B cell (primary cell): Measurements from ENCODE around the gene THBS3. TPM values are rescaled to one million over a fixed set of nuclear protein-coding genes. Genes with fewer than 3 reads are reported as not detected.
"Not testable (repeated sequence)": the region's sequence is repeated elsewhere in the genome, so short reads cannot be mapped to it uniquely, and the experiment has no call there.

ENCODE experiments used
- ATAC-seq: fragments of 200-7000 bp; cut with Tn5 transposase; one replicate; pipeline ENCODE4 v1.10.0; 2021; ENCODE audit warnings: low read depth, mild to moderate bottlenecking, moderate number of reproducible peaks, moderate library complexity
- CTCF ChIA-PET: fragments of 350-600 bp; sonication (Branson Sonifier 250); formaldehyde crosslinking; loops from one replicate; lab custom pipeline; 2021; ENCODE audit warnings: antibody characterized with exemption, inconsistent platforms; lab: Charles Lee
- POLR2A ChIA-PET: fragments of 350-600 bp; sonication (Branson Sonifier 250); formaldehyde crosslinking; loops from one replicate; lab custom pipeline; 2021; ENCODE audit warnings: antibody characterized with exemption; lab: Charles Lee
- DNase-seq: peaks from one replicate; pipeline ENCODE4 v3.0.0; 2013
- H2AFZ ChIP-seq: 2 replicates; pipeline ENCODE4 v1.6.1; 2012; ENCODE audit warnings: mild to moderate bottlenecking, low read depth, low read length; ENCODE audit not compliant: insufficient read depth, poor library complexity, severe bottlenecking
- H3K27ac ChIP-seq, 2 donors: 1 replicate in 1 of 2; 2 replicates in 1 of 2; pipeline ENCODE4 v1.5.1; 2012 to 2013; ENCODE audit warnings: low read length in 2 of 2, mild to moderate bottlenecking in 2 of 2, moderate library complexity in 1 of 2
- H3K27me3 ChIP-seq, 4 experiments: fragments of 200-600 bp in 1 of 4; sonication (generic) in 1 of 4; replicated peaks in 1 of 4; 1 replicate in 2 of 4; 2 replicates in 2 of 4; pipeline versions ENCODE4 v1.6.1 to v1.7.0; 2013 to 2016; ENCODE audit warnings: low read length in 3 of 4, mild to moderate bottlenecking in 2 of 4, mixed read lengths in 1 of 4, moderate library complexity in 1 of 4; ENCODE audit not compliant: insufficient read depth in 4 of 4, control insufficient read depth in 3 of 4; ENCODE audit errors: control extremely low read depth in 1 of 4
- H3K36me3 ChIP-seq, 2 experiments: replicated peaks in 1 of 2; 1 replicate in 1 of 2; 2 replicates in 1 of 2; pipeline versions ENCODE4 v1.6.1 to v1.7.1; 2013; ENCODE audit warnings: low read length in 1 of 2; ENCODE audit not compliant: insufficient read depth in 2 of 2, control insufficient read depth in 1 of 2; ENCODE audit errors: control extremely low read depth in 1 of 2, extremely low read depth in 1 of 2
- H3K4me1 ChIP-seq, 2 donors: fragments of 200-600 bp in 1 of 2; sonication (generic) in 1 of 2; 1 replicate in 1 of 2; 2 replicates in 1 of 2; pipeline versions ENCODE4 v1.5.1 to v1.6.1; 2013 to 2017; ENCODE audit warnings: low read length in 2 of 2; ENCODE audit not compliant: control insufficient read depth in 2 of 2, insufficient read depth in 2 of 2
- H3K4me2 ChIP-seq: replicated peaks from 2 replicates; pipeline ENCODE3; 2012; ENCODE audit warnings: mild to moderate bottlenecking, low read depth, low read length; ENCODE audit not compliant: poor library complexity, severe bottlenecking
- H3K4me3 ChIP-seq, 5 experiments: fragments of 200-600 bp in 1 of 5; sonication (generic) in 1 of 5; 1 replicate in 3 of 5; 2 replicates in 2 of 5; pipeline versions ENCODE4 v1.5.1 to v1.7.0; 2011 to 2016; ENCODE audit warnings: low read length in 4 of 5, mild to moderate bottlenecking in 4 of 5, low read depth in 2 of 5, control low read depth in 1 of 5, moderate library complexity in 1 of 5; ENCODE audit not compliant: insufficient read depth in 1 of 5; ENCODE audit errors: control extremely low read depth in 1 of 5, extremely low read depth in 1 of 5
- H3K79me2 ChIP-seq: fragments of 200-600 bp; sonication (generic); one replicate; pipeline ENCODE4 v1.6.0; 2016; ENCODE audit warnings: low read length; ENCODE audit not compliant: control insufficient read depth, insufficient read depth
- H3K9ac ChIP-seq: fragments of 200-600 bp; sonication (generic); 2 replicates; pipeline ENCODE4 v1.6.1; 2017; ENCODE audit warnings: mild to moderate bottlenecking, low read length, moderate library complexity
- H3K9me3 ChIP-seq, 3 donors: one replicate each; pipeline versions ENCODE4 v1.6.1 to v1.7.1; 2013; ENCODE audit warnings: low read length in 2 of 3; ENCODE audit not compliant: control insufficient read depth in 2 of 3, insufficient read depth in 1 of 3; ENCODE audit errors: control extremely low read depth in 1 of 3
- H4K20me1 ChIP-seq: 2 replicates; pipeline ENCODE4 v1.6.0; 2012; ENCODE audit warnings: mild to moderate bottlenecking, low read length; ENCODE audit not compliant: insufficient read depth, control insufficient read depth, poor library complexity, severe bottlenecking
- H3K27ac Mint-ChIP-seq: one replicate; pipeline ENCODE4 v1.8.0; 2021; ENCODE audit warnings: mixed read lengths
- H3K27me3 Mint-ChIP-seq: one replicate; pipeline ENCODE4 v1.8.0; 2021; ENCODE audit warnings: mixed read lengths
- H3K4me1 Mint-ChIP-seq: one replicate; pipeline ENCODE4 v1.8.0; 2021; ENCODE audit warnings: mixed read lengths
- H3K4me3 Mint-ChIP-seq: one replicate; pipeline ENCODE4 v1.8.0; 2021; ENCODE audit warnings: mixed read lengths
- H3K9me3 Mint-ChIP-seq: one replicate; pipeline ENCODE4 v1.8.0; 2022; ENCODE audit warnings: mixed read lengths; ENCODE audit not compliant: insufficient read depth
- EZH2 ChIP-seq: IDR thresholded peaks from 2 replicates; pipeline ENCODE4 v1.6.1; 2012; ENCODE audit warnings: borderline replicate concordance, low read depth, mild to moderate bottlenecking, moderate library complexity, low read length; ENCODE audit not compliant: insufficient read depth, poor library complexity, severe bottlenecking
- whole genome bisulfite sequencing: methylation state at CpG from one replicate; pipeline ENCODE4 v1.1.5; 2013; ENCODE audit warnings: missing lambda C conversion rate; ENCODE audit not compliant: insufficient coverage; 5-methylcytosine and 5-hydroxymethylcytosine counted together
- intact Hi-C: fragments of 100-400 bp; cut with micrococcal nuclease; formaldehyde crosslinking; loops from one replicate; pipeline ENCODE4 v1.10.0; 2022
- polyA plus RNA-seq: library from polyadenylated mRNA; depleted of rRNA; stranded (reverse); fragments of >200 nt; gene quantifications from 2 replicates; pipeline ENCODE4 v1.2.3, GENCODE V29; 2012
- total RNA-seq, 2 donors: library from RNA; stranded (reverse); fragments of 120-200 nt in 1 of 2; gene quantifications; 1 replicate in 1 of 2; 2 replicates in 1 of 2; pipeline versions ENCODE4 v1.2.3 to v1.2.4, GENCODE V29; 2013 to 2022
- TF ChIP-seq, protein P1 (sequence below): fragments of 200-600 bp; IDR thresholded peaks from one replicate; pipeline ENCODE4 v1.8.0; 2022; ENCODE audit warnings: antibody characterized with exemption, mild to moderate bottlenecking

THBS3 gene
- total and polyA plus RNA-seq, 2 donors (not counting 1 experiment from before 2014, with no cell fraction given) = 28.0 to 28.6 TPM

DNA sequence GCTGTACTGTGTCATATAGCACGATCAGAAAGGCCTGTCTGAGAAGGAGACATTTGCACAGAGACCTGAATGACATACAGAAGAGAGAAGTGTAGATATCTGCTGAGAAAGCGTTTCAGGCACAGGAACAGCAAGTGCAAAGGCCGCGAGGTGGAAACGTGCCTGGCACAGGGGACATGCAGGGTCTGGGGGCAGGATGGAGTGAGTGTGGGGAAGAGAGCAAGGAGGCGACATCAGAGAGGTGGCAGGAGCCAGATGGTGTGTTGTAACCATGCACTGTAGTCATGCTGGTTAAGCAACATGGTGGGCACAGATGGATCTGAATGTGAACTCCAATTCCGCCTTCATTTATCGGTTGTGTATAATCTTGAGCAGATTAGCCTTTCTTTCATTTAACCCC lies 47.6 kb downstream of the THBS3 start:
- H3K27me3 ChIP-seq = no peaks in the 10 kb centered on the region
- peaks cover 0 to 7% (median 0%) of the 10 kb centered on the region in 3 donors for H3K9me3 ChIP-seq
- H3K4me1 ChIP-seq = no peaks in the 10 kb centered on the region
- no peak overlapping the region for H3K4me2 ChIP-seq
- no peak overlapping the region for H3K9ac ChIP-seq
- WGBS = 85% methylated on average over 6 of the region's 8 CpGs
- H3K4me3 Mint-ChIP-seq = no peak overlapping the region
- H4K20me1 ChIP-seq = no peaks in the 10 kb centered on the region
- no peak overlapping the region for H3K4me3 ChIP-seq
- ChIA-PET POLR2A (interaction anchor here (0.7 kb wide), 1 partner anchor 38 kb away, joined by 4 read pairs; no protein-coding TSS in a partner anchor), CTCF (no interaction called here)
- no peaks in the 10 kb centered on the region for H3K36me3 ChIP-seq
- H3K27me3 Mint-ChIP-seq = no peaks in the 10 kb centered on the region
- DNase-seq (no peak), ATAC-seq (no peak)
- H3K79me2 ChIP-seq = no peaks in the 10 kb centered on the region
- H2AFZ ChIP-seq = no peak overlapping the region
- H3K27ac ChIP-seq = no peak overlapping the region
- no peak overlapping the region for H3K27ac Mint-ChIP-seq
- intact Hi-C loops = no loop called here
- no peaks in the 10 kb centered on the region for H3K4me1 Mint-ChIP-seq
- TF ChIP-seq EZH2 = no peak
- TF ChIP-seq, protein P1, sequence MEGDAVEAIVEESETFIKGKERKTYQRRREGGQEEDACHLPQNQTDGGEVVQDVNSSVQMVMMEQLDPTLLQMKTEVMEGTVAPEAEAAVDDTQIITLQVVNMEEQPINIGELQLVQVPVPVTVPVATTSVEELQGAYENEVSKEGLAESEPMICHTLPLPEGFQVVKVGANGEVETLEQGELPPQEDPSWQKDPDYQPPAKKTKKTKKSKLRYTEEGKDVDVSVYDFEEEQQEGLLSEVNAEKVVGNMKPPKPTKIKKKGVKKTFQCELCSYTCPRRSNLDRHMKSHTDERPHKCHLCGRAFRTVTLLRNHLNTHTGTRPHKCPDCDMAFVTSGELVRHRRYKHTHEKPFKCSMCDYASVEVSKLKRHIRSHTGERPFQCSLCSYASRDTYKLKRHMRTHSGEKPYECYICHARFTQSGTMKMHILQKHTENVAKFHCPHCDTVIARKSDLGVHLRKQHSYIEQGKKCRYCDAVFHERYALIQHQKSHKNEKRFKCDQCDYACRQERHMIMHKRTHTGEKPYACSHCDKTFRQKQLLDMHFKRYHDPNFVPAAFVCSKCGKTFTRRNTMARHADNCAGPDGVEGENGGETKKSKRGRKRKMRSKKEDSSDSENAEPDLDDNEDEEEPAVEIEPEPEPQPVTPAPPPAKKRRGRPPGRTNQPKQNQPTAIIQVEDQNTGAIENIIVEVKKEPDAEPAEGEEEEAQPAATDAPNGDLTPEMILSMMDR = no peak
- H3K9me3 Mint-ChIP-seq = no peaks in the 10 kb centered on the region

DNA sequence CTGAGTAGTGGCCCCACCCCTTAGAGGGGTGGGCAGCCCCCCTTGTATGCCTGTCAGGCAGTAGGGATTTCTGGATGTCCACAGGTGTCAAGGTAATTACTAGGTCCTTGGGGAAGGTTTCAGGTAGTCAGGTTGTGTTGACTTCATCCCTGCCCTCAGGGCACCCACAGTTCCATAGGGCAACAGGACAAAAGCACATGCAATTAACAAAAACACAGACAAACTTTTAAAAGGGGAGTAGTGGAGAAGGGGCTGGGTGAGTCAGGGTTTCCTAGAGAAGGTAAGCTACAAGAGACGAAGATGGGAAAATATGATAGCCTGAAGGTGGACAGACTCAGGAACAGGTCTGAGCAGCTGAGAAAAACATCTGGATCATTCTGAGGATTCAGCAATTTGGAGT lies 48.7 kb downstream of the THBS3 start:
- H4K20me1 ChIP-seq = no peaks in the 10 kb centered on the region
- H3K4me1 ChIP-seq = no peaks in the 10 kb centered on the region
- H3K27me3 Mint-ChIP-seq = no peaks in the 10 kb centered on the region
- no peak overlapping the region for H3K27ac Mint-ChIP-seq
- no peaks in the 10 kb centered on the region for H3K36me3 ChIP-seq
- no peak overlapping the region for H3K4me3 ChIP-seq
- no peak for DNase-seq
- POLR2A ChIA-PET = no interaction called here
- no peaks in the 10 kb centered on the region for H3K9me3 ChIP-seq
- H3K27ac ChIP-seq = no peak overlapping the region
- 86% methylated on average over 1 of the region's 1 CpG for WGBS
- CTCF ChIA-PET = interaction anchor here (0.7 kb wide), 1 partner anchor 10 kb away, joined by 3 read pairs; no protein-coding TSS in a partner anchor
- no peaks in the 10 kb centered on the region for H3K79me2 ChIP-seq
- H3K9ac ChIP-seq = no peak overlapping the region
- intact Hi-C loops = no loop called here
- no peaks in the 10 kb centered on the region for H3K27me3 ChIP-seq
- no peak for ATAC-seq
- H3K4me3 Mint-ChIP-seq = no peak overlapping the region
- no peaks in the 10 kb centered on the region for H3K9me3 Mint-ChIP-seq
- H2AFZ ChIP-seq = no peak overlapping the region
- H3K4me1 Mint-ChIP-seq = no peaks in the 10 kb centered on the region
- TF ChIP-seq, protein P1 = no peak
- TF ChIP-seq EZH2 = no peak
- H3K4me2 ChIP-seq = no peak overlapping the region

DNA sequence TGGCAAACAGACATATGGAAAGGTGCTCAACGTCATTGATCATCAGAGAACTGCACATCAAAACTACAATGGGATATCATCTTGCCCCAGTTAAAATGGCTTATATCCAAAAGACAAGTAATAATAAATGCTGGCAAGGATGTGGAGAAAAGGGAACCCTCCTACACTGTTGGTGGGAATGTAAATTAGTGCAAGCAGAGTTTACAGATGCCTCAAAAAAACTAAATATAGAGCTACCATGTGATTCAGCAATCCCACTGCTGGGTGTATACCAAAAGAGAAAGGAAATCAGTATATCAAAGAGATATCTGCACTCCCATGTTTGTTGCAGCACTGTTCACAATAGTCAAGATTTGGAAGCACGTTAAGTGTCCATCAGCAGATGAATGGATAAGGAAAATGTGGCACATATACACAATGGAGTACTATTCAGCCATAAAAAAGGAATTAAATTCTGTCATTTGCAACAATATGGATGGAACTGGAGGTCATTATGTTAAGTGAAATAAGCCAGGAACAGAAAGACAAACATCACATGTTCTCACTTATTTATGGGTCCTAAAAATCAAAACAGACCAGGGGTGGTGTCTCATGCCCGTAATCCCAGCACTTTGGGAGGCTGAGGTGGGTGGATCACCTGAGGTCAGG lies 51.6 kb downstream of the THBS3 start:
- H3K9me3 Mint-ChIP-seq, H3K36me3 ChIP-seq, H3K27ac Mint-ChIP-seq, H3K4me1 Mint-ChIP-seq, intact Hi-C loops, H3K27me3 ChIP-seq, DNase-seq, H3K9me3 ChIP-seq, H2AFZ ChIP-seq, H3K27me3 Mint-ChIP-seq, POLR2A ChIA-PET, H3K4me1 ChIP-seq, H3K27ac ChIP-seq, H3K79me2 ChIP-seq, H3K4me2 ChIP-seq, H3K9ac ChIP-seq, H3K4me3 Mint-ChIP-seq, ATAC-seq, H4K20me1 ChIP-seq, H3K4me3 ChIP-seq: not testable (repeated sequence)
- CTCF ChIA-PET = interaction anchor here (1.0 to 2.1 kb wide), 3 partner anchors 11 to 65 kb away, joined by 4 to 9 read pairs (median 4); no protein-coding TSS in a partner anchor
- WGBS = 100% methylated on average over 1 of the region's 3 CpGs
